Measurements from ENCODE around the gene JPT1.

GRCh38 chr17:75109046-75109406 lies 45.3 kb downstream of the JPT1 start:
- TF ChIP-seq CTCF (conservative IDR thresholded peaks at IDR 0.05; ENCODE audit: low read depth in 2 of 2) (no peak), EZH2 (IDR thresholded peaks at IDR 0.05; ENCODE audit: low read depth, unreplicated experiment) (no peak), JUNB (IDR thresholded peaks at IDR 0.05; ENCODE audit: unreplicated experiment) (no peak), REST (IDR thresholded peaks at IDR 0.05; ENCODE audit: unreplicated experiment) (no peak), EZH2phosphoT487 (IDR thresholded peaks at IDR 0.05; ENCODE audit: unreplicated experiment) (no peak), POLR2AphosphoS5 (IDR thresholded peaks at IDR 0.05; ENCODE audit: low read depth) (no peak)
